Central memory CD4-positive, alpha-beta T cell (primary cell): ENCODE results near the gene OR9Q1.
"Not testable (repeated sequence)": the region's sequence is repeated elsewhere in the genome, so short reads cannot be mapped to it uniquely, and the experiment has no call there.

ENCODE experiments used
- DNase-seq: peaks from one replicate; pipeline ENCODE4 v3.0.0; 2022
- total RNA-seq, 3 experiments: gene quantifications; one replicate each; lab custom pipeline; 2026; lab: John Stamatoyannopoulos, UW

OR9Q1 gene, protein sequence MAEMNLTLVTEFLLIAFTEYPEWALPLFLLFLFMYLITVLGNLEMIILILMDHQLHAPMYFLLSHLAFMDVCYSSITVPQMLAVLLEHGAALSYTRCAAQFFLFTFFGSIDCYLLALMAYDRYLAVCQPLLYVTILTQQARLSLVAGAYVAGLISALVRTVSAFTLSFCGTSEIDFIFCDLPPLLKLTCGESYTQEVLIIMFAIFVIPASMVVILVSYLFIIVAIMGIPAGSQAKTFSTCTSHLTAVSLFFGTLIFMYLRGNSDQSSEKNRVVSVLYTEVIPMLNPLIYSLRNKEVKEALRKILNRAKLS
- 0 reads per million in 3 experiments for total RNA-seq

DNA sequence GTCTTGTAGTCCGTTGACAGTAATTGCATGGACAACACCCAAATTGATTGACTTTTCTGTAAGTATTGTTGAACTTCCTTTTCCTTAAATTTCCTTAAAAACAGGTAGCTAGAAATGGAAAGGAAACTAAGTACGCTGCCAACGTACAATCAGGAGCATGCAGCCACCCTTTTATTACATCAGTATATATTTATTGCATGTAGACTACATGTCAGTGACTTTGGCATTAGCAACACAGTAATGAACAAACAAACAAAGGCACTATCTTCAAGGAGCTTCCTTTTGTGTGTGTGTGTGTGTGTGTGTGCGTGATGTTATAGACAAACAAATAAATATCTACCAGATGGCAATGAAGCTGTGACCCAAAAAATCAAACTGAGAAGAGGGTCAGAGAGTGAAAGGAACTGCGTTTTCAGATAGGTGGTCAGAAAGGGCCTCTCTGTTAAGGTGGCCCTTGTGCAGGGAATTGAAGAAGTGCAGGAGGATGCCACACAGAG is at the start of gene OR9Q1:
TSS of gene OR9Q1 (plus strand) at position 447 of the 497 bp plus-strand sequence. CDS start 155,564 bp downstream, outside the sequence.
- DNase-seq, result no peak

DNA sequence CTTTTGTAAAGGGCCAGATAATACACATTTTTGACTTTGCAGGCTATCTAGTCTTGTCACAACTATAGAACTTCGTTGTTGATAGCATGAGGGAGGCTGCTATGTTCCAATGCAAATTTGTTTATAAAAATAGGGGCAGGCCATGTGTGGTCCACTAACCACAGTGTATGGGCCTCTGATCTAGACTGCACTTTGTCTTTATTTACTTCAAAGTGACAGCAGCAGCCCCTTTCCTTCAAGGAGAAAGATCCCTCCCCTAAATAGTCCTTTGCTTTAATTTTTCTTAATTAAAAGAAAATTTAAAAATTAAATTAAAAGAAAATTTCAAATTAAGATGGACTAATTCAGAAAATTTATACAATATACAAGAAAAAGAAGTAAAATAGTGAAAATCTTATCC is 49.5 kb upstream of the OR9Q1 start:
- DNase-seq, result no peak

- DNase-seq, result no peak
Measured at GRCh38 chr11:57974848-57975601, 48.7 kb upstream of the OR9Q1 start.

DNA sequence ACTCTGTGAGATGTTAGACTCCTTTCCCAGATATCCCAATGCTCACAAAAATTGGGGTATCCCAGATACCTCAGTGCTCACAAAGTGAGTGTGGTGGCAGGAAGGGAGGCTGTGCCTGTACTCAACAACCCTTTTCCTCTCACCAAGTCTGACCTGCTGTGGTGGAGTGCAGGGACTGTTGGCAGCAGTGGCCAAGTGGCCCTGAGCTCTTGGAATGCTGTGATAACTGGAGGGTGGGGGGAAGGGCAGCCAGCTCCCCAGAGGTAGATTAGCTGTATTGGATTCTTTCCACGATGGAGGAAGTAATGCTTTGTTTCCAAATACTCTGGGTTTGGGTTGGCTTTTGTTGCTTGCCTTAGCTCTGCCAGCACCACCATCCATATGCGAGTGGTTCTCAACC is 46.0 kb upstream of the OR9Q1 start:
- DNase-seq, result no peak

GRCh38 chr11:57978686-57979531 is 44.8 kb upstream of the OR9Q1 start:
- no peak for DNase-seq

GRCh38 chr11:57979532-57980079 is 44.1 kb upstream of the OR9Q1 start:
- no peak for DNase-seq

GRCh38 chr11:57980201-57980600 is 43.5 kb upstream of the OR9Q1 start:
- DNase-seq, result no peak

DNA sequence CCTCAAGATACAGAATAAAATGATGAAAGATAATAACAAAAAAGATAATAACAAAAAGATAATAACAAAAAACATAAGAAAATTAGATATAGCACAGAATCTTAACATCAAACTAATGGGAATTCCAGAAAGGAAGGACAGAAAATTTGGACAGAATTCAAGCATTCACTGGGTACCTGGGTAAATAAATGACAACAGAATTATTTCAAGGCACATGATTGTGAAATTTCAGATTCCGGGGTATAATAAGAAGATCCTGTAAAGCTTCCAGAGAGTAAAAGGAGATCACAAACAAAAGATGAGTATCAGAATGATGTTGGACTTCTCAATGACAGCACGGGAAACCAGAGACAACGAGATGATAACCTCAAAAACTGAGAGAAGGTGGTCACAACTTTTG is 42.1 kb upstream of the OR9Q1 start:
- no peak for DNase-seq

DNA sequence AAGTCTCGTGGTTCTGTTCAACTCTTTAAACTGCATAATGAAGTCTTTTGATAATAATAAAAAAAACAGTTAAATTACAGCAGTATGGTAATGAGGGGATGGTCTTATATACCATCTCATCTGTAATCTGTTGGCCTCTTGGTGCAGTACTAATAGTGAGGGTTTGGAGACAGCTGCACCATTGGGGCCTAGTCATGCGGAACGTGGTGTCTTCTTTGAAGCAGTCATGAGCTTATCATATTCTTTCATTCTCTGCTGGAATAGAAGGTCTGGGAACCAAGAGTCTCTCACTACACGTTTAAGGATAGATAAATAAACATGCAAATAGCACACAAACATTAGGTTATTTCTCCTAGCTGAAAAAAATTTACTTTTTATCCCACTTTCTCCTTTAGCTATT is 40.9 kb upstream of the OR9Q1 start:
- DNase-seq, result no peak

DNA sequence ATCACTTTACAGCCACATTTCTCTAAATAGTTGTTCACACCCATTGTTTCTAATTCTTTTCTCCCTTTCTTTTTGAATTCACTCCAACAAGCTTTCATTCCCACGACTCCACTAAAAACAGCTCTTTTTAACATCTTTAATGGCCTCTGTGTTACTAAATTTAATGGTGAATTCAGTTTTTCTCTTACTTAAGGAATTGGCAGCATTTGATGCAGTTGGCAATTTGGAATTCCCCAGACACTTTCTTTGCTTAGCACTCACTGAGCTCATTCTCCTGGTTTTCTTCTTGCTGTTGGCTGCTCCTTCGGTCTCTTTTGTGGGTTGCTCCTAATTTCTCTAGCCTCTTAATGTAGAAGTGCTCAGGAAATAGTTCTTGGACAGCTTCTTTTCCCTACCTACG is 40.5 kb upstream of the OR9Q1 start:
- DNase-seq, result no peak

GRCh38 chr11:57999523-57999922 is 24.2 kb upstream of the OR9Q1 start:
- not testable (repeated sequence) for DNase-seq

DNA sequence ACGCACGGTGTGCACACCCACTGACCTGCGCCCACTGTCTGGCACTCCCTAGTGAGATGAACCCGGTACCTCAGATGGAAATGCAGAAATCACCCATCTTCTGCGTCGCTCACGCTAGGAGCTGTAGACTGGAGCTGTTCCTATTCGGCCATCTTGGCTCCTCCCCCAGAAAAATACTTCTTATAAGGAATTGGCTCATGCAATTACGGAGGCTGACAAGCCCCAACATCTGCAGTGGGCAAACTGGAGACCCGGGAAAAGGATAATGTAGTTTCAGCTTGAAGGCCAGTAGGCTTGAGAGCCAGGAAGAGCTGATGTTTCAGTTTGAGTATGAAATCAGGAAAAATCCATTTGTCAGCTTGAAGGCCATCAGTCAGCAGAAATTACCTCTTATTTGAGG is 23.7 kb upstream of the OR9Q1 start:
- not testable (repeated sequence) for DNase-seq

DNA sequence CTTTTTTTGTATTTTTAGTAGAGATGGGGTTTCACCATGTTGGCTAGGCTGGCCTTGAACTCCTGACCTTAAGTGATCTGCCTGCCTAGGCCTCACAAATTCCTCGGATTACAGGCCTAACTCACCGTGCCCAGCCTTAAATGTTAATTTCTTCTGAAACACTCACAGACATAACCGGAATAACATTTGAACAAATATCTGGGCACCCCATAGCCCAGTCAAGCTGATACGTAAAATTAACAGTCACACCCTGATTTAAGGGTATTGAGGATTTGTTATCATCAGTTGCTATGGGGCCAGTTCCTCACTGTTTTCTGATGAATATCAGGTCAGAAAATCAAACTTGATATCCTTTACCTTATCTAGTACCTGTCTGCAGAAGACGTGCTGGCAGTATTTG is 23.0 kb upstream of the OR9Q1 start:
- no peak for DNase-seq

GRCh38 chr11:58003036-58003435 is 20.6 kb upstream of the OR9Q1 start:
- no peak for DNase-seq

GRCh38 chr11:58003591-58003990 is 20.1 kb upstream of the OR9Q1 start:
- DNase-seq, result no peak

DNA sequence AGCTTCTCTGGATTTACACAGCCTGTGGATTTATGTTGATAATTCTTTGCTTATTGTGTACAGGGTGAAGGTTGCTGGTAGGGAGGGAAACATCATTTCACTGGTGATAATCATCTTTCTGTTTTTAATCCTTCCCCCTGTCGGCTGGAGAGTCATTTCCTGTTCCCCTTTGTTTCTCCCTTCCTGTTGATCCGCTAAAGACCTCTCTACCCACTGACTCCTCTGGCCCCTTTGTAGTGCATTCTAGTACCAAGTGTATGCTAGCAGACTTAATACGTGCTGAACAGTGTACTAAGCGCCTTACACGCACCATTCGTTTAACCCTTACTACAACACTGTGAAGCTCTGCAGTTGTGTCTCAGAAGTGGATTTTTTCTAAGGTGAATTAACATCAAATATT is 19.0 kb upstream of the OR9Q1 start:
- DNase-seq, result no peak

- no peak for DNase-seq
Measured at GRCh38 chr11:58006940-58007339, 16.7 kb upstream of the OR9Q1 start.

GRCh38 chr11:58011771-58012170 is 11.9 kb upstream of the OR9Q1 start:
- DNase-seq, result no peak

- no peak for DNase-seq
Measured at GRCh38 chr11:58024601-58025091, 965 bp downstream of the OR9Q1 start.

- no peak for DNase-seq
Measured at GRCh38 chr11:58027341-58027740, 3.7 kb downstream of the OR9Q1 start.

- DNase-seq, result no peak
Measured at GRCh38 chr11:58028687-58029411, 5.2 kb downstream of the OR9Q1 start.

DNA sequence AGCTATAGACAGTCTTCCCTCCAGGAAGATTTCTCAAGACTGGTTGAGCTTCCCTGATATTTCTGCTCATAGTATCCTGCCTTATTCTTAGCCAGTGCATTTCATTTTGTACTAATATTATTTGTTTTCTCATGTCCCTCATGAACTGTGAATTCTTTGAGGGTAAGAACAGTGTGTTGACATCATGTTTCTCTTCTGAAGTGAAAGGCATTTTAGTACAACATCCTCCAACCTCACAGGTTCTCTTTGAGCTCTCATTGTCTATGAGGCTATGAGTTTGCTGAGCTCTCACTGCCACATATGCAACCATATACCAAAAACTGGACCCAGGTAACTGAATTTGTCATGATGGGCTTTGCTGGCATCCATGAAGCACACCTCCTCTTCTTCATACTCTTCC is 7.0 kb downstream of the OR9Q1 start, which contains the start of gene OR6Q1:
TSS of gene OR6Q1 (plus strand) at position 301 of the 400 bp plus-strand sequence. CDS start at position 301, 0 bp downstream.
- DNase-seq, result no peak
